Measurements from ENCODE around the gene PLEKHG2.

Gene PLEKHG2

GRCh38 chr19:39423258-39424086 is 11.0 kb downstream of the PLEKHG2 start:
- DNase-seq, result no peak

- no peak for DNase-seq
Observed at GRCh38 chr19:39424934-39425333, 12.5 kb downstream of the PLEKHG2 start.

DNA sequence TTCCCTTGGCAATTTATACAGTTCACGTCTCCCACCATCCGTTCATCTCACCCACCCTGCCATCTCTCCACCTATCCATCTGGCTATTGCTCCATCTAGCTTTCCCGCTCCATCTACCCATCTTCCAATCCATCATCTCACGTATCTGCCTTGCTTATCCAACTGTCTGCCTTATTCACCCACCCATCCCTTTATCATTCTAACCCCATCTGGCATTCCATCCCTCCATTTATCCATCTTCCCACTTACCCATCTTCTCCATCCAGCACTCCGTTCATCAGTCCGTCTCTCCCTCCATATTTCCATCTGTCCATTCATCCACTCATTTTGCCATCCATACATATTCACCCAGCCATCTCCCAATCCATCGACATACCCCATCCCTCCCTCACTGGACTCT is 13.3 kb downstream of the PLEKHG2 start:
- DNase-seq, result no peak

- no peak for DNase-seq
Observed at GRCh38 chr19:39426170-39426569, 13.7 kb downstream of the PLEKHG2 start.

DNA sequence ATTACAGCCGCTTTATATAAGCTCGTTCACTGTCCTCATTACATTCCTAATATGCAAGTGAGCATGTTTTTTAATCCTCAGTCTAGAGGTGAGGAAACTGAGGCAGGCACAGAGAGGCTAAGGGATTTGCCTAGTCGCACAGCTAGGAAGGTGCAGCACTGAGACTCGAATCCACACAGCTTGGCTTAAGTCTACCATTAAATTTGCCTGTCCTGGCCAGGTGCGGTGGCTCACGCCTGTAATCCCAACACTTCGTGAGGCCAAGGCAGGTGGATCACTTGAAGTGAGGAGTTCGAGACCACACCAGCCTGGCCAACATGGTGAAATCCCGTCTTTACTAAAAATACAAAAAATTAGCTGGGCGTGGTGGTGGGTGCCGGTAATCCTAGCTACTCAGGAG is 15.2 kb downstream of the PLEKHG2 start:
- DNase-seq, result no peak

GRCh38 chr19:39428283-39429112 is 16.0 kb downstream of the PLEKHG2 start:
- DNase-seq, result no peak

- DNase-seq, result no peak
Observed at GRCh38 chr19:39430675-39431593, 18.5 kb downstream of the PLEKHG2 start.

- no peak for DNase-seq
Observed at GRCh38 chr19:39432677-39433025, 20.2 kb downstream of the PLEKHG2 start.

GRCh38 chr19:39433480-39434079 is 21.1 kb downstream of the PLEKHG2 start:
- no peak for DNase-seq

- DNase-seq, result no peak
Observed at GRCh38 chr19:39434123-39435076, 21.9 kb downstream of the PLEKHG2 start.

DNA sequence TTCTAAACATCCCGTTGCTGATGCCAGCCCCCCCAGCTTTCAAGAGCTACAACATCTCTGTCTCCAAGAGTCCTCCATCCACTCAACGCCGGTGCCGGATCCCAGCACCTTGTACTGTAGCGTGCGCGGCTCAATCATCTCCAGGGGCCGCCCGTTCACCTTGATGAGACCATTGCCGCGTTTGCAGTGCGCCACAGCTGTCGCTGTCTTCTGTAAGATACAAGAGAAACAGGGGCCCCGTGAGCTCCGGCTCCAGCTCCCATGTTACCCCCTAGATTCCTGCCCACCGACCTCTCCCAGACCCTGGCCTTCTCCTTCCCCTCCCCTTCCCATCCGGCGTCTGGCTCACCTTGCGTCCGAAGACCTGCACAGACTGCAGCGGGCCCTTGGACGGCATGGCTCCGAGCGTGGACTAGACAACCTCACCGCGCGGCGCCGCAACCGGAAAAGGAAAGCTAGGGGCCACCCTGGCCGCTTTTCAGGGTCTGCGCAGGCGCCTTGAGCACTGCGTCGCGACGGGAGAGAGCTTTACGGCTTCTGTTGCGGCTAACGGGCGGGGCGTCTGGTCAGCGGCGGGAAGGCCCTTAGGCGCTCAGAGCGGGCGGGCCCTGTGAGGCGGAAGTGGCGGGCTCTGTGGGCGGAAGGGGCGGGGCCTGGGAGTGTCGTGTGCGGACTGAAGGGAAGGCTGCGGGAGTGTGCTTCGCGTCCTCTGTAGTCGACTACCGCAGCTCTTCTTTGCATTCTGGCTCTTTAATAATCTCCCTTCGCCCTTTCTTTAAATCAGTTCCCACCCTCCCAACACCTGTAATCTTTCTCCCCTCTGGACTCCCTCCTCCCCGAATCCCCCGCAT is 23.3 kb downstream of the PLEKHG2 start, which contains the start of gene RPS16:
Gene RPS16 (minus strand): TSS at position 451 of the 851 bp plus-strand sequence. CDS start 54 bp downstream, at position 397.
- peak; percentile 99 for DNase-seq

DNA sequence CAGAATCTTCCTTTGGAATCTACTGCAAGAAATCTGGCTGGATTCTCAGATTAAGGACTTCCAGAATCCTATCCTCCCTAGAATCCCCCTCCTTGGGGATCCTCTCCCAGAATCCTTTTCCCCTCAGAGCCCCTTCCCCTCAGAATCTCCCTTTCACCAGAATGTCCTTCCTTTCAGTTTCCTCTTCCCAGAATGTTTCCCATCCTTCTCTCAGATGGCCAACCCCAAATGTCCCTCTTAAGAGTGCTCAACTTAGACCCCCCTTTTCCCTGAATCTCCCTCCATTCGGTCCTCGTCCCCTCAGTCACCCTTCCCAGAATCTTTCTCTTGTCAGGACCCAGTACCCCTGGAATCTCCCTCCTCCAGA is 23.9 kb downstream of the PLEKHG2 start:
- DNase-seq, result no peak

- no peak for DNase-seq
Observed at GRCh38 chr19:39438270-39438934, 25.9 kb downstream of the PLEKHG2 start.

GRCh38 chr19:39444598-39445195 is 32.2 kb downstream of the PLEKHG2 start:
- peak; percentile 50 for DNase-seq

GRCh38 chr19:39445196-39446111 is 33.0 kb downstream of the PLEKHG2 start, which contains the start of gene SUPT5H:
TSS of gene SUPT5H (plus strand) at chr19:39445582. CDS start at chr19:39445891, 309 bp downstream.
- peak; percentile 99 for DNase-seq

- no peak for DNase-seq
Observed at GRCh38 chr19:39446365-39447084, 34.1 kb downstream of the PLEKHG2 start.

- no peak for DNase-seq
Observed at GRCh38 chr19:39448271-39448670, 35.8 kb downstream of the PLEKHG2 start.
